K562 (cell line): Measurements from ENCODE around the gene CCDC97. TPM values are rescaled to one million over a fixed set of nuclear protein-coding genes. Genes with fewer than 3 reads are reported as not detected.

Experiments used
- BCL6 ChIP-seq: fragments of 250-450 bp; sonication (Bioruptor Pico); IDR thresholded peaks from 2 replicates; pipeline ENCODE4 v1.4.0; 2020
- BRF1 ChIP-seq: IDR thresholded peaks from 3 replicates; pipeline ENCODE4 v1.6.1; 2011; ENCODE audit warnings: borderline replicate concordance, mild to moderate bottlenecking; ENCODE audit not compliant: insufficient read length; ENCODE audit errors: extremely low read depth
- ESRRB ChIP-seq: fragments of 250-450 bp; sonication (Bioruptor Pico); IDR thresholded peaks from 2 replicates; pipeline ENCODE4 v1.5.0; 2020; ENCODE audit warnings: mild to moderate bottlenecking, moderate library complexity, borderline replicate concordance
- MYNN ChIP-seq, 2 experiments: sonication (generic); formaldehyde crosslinking in 1 of 2; IDR thresholded peaks; 2 replicates each; pipeline versions ENCODE4 v1.5.0 to v1.6.1; 2016 to 2020; ENCODE audit warnings: antibody characterized with exemption in 1 of 2, missing genetic modification reagents in 1 of 2
- NCOA2 ChIP-seq, 2 experiments: fragments of 450-650 bp; IDR thresholded peaks; 2 replicates each; pipeline ENCODE4 v1.6.1; 2018; ENCODE audit warnings: mild to moderate bottlenecking in 2 of 2, moderate library complexity in 1 of 2; ENCODE audit not compliant: partially characterized antibody in 2 of 2
- POLR2AphosphoS2 ChIP-seq: IDR thresholded peaks from 2 replicates; pipeline ENCODE4 v1.6.1; 2012; ENCODE audit warnings: low read length, improper control_type of control experiment
- SMARCA5 ChIP-seq: fragments of 450-650 bp; IDR thresholded peaks from 2 replicates; pipeline ENCODE4 v1.6.1; 2016
- SUPT5H ChIP-seq: fragments of 450-650 bp; IDR thresholded peaks from 2 replicates; pipeline ENCODE4 v1.6.1; 2016
- XRCC5 ChIP-seq: fragments of 200-400 bp; formaldehyde crosslinking; IDR thresholded peaks from 2 replicates; pipeline ENCODE4 v1.6.1; 2017; ENCODE audit warnings: low read depth, mild to moderate bottlenecking, low read length
- ZBTB8A ChIP-seq: fragments of 450-650 bp; IDR thresholded peaks from 2 replicates; pipeline ENCODE4 v1.6.1; 2018; ENCODE audit warnings: mild to moderate bottlenecking, moderate library complexity; ENCODE audit not compliant: partially characterized antibody
- ZFP1 ChIP-seq: fragments of 450-650 bp; formaldehyde crosslinking; IDR thresholded peaks from 2 replicates; pipeline ENCODE4 v1.4.0; 2020; ENCODE audit warnings: mild to moderate bottlenecking, mixed read lengths
- ZNF134 ChIP-seq: fragments of 250-450 bp; sonication (Bioruptor Pico); conservative IDR thresholded peaks from 2 replicates; pipeline ENCODE4 v1.4.0; 2020
- ZNF324 ChIP-seq: fragments of 250-450 bp; sonication (Bioruptor Pico); IDR thresholded peaks from 2 replicates; pipeline ENCODE4 v1.4.0; 2020; ENCODE audit warnings: mild to moderate bottlenecking
- ZNF766 ChIP-seq: fragments of 200-800 bp; sonication (Bioruptor generic); conservative IDR thresholded peaks from 2 replicates; pipeline ENCODE4 v1.6.1; 2016; ENCODE audit warnings: missing genetic modification characterization, missing compliant biosample characterization
- polyA plus RNA-seq, 8 experiments: library from polyadenylated mRNA; depleted of rRNA in 4 of 8; stranded (reverse) in 5 of 8; unstranded in 3 of 8; fragments of >200 nt; fragmentation: Nextera tagmentation in 2 of 8; fragmentation: Illumina TruSeq in 1 of 8; extraction: Ambion mirVana in 2 of 8; extraction: Trizol in 1 of 8; gene quantifications; 2 replicates each; pipeline versions ENCODE4 v1.2.1 to v1.2.3, GENCODE V29; 2011 to 2014; ENCODE audit warnings: inconsistent platforms in 1 of 8, missing spikeins in 1 of 8
- total RNA-seq, 7 experiments: library from RNA; depleted of rRNA in 6 of 7; stranded (reverse); fragments of >200 nt in 6 of 7; fragmentation: Illumina TruSeq in 2 of 7; extraction: Trizol in 2 of 7; gene quantifications; 2 replicates each; pipeline versions ENCODE4 v1.2.1 to v1.2.3, GENCODE V29; 2011 to 2021; ENCODE audit warnings: low replicate concordance in 1 of 7
- TF ChIP-seq, protein P1 (sequence below): fragments of 450-650 bp; IDR thresholded peaks from 2 replicates; pipeline ENCODE4 v1.6.1; 2017; ENCODE audit warnings: mild to moderate bottlenecking, moderate library complexity
- TF ChIP-seq, protein P2 (sequence below), 2 experiments: fragments of 250-450 bp in 1 of 2; fragments of 450-650 bp in 1 of 2; sonication (Bioruptor Pico) in 1 of 2; IDR thresholded peaks; 2 replicates each; pipeline versions ENCODE4 v1.6.1 to v1.8.0; 2016 to 2021; ENCODE audit warnings: mild to moderate bottlenecking in 2 of 2, moderate library complexity in 2 of 2, missing compliant biosample characterization in 1 of 2, missing genetic modification characterization in 1 of 2
- TF ChIP-seq, protein P3 (sequence below): conservative IDR thresholded peaks from 2 replicates; pipeline ENCODE4 v1.6.1; 2011; ENCODE audit warnings: low read depth, mild to moderate bottlenecking, low read length; ENCODE audit not compliant: control insufficient read depth
- TF ChIP-seq, protein P4 (sequence below), 2 experiments: fragments of 450-650 bp in 1 of 2; sonication (generic) in 1 of 2; formaldehyde crosslinking in 1 of 2; IDR thresholded peaks in 1 of 2; conservative IDR thresholded peaks in 1 of 2; 2 replicates each; pipeline versions ENCODE4 v1.6.1 to v1.8.1; 2016 to 2023; ENCODE audit warnings: mild to moderate bottlenecking in 2 of 2, moderate library complexity in 2 of 2, inconsistent platforms in 1 of 2, missing genetic modification reagents in 1 of 2
- TF ChIP-seq, protein P5 (sequence below), 3 experiments: IDR thresholded peaks in 2 of 3; conservative IDR thresholded peaks in 1 of 3; 2 replicates each; pipeline ENCODE4 v1.5.1; 2011 to 2012; ENCODE audit warnings: low read length in 3 of 3, mild to moderate bottlenecking in 3 of 3, control low read depth in 2 of 3, improper control_type of control experiment in 1 of 3, inconsistent platforms in 1 of 3, low read depth in 1 of 3, mixed read lengths in 1 of 3, moderate library complexity in 1 of 3; ENCODE audit not compliant: insufficient read depth in 2 of 3

CCDC97 gene
- total and polyA plus RNA-seq, 9 of the 15 experiments (the other 6 are each of a cell fraction or from before 2014, with no cell fraction given) = 0.60 to 16.5 (median 7.0) TPM

DNA sequence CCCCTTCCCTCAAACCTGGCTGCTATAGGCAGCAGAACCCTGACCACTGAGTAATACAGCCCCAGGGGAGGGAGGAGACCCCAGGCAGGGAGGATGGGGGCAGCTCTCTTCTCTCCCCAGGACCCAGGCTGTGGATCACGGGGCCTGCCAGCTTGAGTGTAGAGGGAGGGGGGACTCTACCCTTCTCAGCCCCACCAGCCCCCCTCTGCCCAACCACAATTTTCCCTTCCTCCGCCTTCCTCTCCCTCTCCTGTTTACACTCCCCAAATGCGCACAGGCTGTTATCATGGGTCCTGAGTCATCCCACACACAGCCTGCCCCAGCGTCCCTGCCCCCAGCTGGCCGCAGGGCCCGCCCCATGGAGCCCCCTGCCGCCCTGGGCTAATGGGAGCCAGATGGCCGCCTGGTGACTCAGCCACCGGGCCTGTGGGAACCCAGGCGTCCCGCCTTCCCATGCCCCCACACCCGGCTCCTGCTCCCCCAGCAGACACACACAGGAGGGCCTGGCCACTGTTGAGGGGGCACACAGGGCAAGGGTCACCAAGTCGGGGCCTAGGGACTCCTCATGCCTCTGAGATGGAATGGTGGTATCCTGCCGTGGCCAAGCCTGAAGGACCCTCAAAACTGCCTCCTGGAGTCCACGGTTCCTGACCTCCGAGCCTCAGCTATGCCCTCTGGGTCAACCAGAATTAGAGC is 13.6 kb downstream of the CCDC97 start (continued):
- TF ChIP-seq, protein P1, sequence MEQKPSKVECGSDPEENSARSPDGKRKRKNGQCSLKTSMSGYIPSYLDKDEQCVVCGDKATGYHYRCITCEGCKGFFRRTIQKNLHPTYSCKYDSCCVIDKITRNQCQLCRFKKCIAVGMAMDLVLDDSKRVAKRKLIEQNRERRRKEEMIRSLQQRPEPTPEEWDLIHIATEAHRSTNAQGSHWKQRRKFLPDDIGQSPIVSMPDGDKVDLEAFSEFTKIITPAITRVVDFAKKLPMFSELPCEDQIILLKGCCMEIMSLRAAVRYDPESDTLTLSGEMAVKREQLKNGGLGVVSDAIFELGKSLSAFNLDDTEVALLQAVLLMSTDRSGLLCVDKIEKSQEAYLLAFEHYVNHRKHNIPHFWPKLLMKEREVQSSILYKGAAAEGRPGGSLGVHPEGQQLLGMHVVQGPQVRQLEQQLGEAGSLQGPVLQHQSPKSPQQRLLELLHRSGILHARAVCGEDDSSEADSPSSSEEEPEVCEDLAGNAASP = no peak
- TF ChIP-seq ESRRB (CRISPR knock-in tag) (no peak), ZNF324 (CRISPR knock-in tag) (no peak), SMARCA5 (peak; percentile 59; the same call in 1 of the 2 replicates), MYNN (IDR thresholded peaks at IDR 0.05) (peak; percentile 95), MYNN (CRISPR knock-in tag; IDR thresholded peaks at IDR 0.05) (no peak), ZNF134 (CRISPR knock-in tag) (no peak), NCOA2 (IDR thresholded peaks at IDR 0.05; ENCODE audit: partially characterized antibody in 2 of 2) (no peak), POLR2AphosphoS2 (no peak), ZBTB8A (no peak), XRCC5 (no peak; the same call in 1 of the 2 replicates), SUPT5H (no peak), ZFP1 (CRISPR knock-in tag) (no peak), BRF1 (no peak), ZNF766 (peak; percentile 70), BCL6 (CRISPR knock-in tag) (no peak)
- TF ChIP-seq, protein P2, sequence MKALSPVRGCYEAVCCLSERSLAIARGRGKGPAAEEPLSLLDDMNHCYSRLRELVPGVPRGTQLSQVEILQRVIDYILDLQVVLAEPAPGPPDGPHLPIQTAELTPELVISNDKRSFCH (CRISPR knock-in tag; IDR thresholded peaks at IDR 0.05) = no peak
- TF ChIP-seq, protein P2 (tag; IDR thresholded peaks at IDR 0.05) = no peak
- TF ChIP-seq, protein P3, sequence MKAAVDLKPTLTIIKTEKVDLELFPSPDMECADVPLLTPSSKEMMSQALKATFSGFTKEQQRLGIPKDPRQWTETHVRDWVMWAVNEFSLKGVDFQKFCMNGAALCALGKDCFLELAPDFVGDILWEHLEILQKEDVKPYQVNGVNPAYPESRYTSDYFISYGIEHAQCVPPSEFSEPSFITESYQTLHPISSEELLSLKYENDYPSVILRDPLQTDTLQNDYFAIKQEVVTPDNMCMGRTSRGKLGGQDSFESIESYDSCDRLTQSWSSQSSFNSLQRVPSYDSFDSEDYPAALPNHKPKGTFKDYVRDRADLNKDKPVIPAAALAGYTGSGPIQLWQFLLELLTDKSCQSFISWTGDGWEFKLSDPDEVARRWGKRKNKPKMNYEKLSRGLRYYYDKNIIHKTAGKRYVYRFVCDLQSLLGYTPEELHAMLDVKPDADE = peak; percentile 79; the same call in 1 of the 2 replicates
- TF ChIP-seq, protein P4, sequence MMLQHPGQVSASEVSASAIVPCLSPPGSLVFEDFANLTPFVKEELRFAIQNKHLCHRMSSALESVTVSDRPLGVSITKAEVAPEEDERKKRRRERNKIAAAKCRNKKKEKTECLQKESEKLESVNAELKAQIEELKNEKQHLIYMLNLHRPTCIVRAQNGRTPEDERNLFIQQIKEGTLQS (IDR thresholded peaks at IDR 0.05) = peak; percentile 95
- TF ChIP-seq, protein P4 (CRISPR knock-in tag; conservative IDR thresholded peaks at IDR 0.05) = no peak; the same call in 1 of the 2 replicates
- TF ChIP-seq, protein P5, sequence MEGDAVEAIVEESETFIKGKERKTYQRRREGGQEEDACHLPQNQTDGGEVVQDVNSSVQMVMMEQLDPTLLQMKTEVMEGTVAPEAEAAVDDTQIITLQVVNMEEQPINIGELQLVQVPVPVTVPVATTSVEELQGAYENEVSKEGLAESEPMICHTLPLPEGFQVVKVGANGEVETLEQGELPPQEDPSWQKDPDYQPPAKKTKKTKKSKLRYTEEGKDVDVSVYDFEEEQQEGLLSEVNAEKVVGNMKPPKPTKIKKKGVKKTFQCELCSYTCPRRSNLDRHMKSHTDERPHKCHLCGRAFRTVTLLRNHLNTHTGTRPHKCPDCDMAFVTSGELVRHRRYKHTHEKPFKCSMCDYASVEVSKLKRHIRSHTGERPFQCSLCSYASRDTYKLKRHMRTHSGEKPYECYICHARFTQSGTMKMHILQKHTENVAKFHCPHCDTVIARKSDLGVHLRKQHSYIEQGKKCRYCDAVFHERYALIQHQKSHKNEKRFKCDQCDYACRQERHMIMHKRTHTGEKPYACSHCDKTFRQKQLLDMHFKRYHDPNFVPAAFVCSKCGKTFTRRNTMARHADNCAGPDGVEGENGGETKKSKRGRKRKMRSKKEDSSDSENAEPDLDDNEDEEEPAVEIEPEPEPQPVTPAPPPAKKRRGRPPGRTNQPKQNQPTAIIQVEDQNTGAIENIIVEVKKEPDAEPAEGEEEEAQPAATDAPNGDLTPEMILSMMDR (IDR thresholded peaks at IDR 0.05 in 2 of 3, conservative IDR thresholded peaks at IDR 0.05 in 1 of 3; ENCODE audit: insufficient read depth in 2 of 3, low read depth in 1 of 3, low read length in 3 of 3) = 0 out of 6 replicates have a peak, but pooled peaks of 1 of the 3 experiments have one; percentile 3
